ENCODE data around the gene EEF1A2. TPM values are rescaled to one million over a fixed set of nuclear protein-coding genes. Genes with fewer than 3 reads are reported as not detected.

The EEF1A2 gene
- total and polyA plus RNA-seq, 2 of the 4 experiments (the other 2 are of a cell fraction), result 1.3 to 4.6 TPM

DNA sequence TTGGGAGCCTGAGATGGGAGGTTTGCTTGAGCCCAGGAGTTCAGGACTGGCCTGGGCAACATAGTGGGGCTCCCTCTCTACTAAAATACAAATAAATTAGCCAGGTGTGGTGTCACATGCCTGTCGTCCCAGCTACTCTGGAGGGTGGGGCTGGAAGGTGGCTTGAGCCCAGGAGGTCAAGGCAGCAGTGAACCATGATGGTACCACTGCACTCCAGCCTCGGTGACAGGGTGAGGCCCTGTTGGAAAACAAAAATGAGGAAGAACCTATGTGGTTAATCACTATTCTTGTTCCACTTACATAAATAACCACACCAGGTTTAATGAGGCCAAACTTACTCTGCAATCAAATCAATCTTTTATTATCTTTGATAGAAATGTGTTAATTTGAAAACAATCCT, 27.1 kb upstream of the EEF1A2 start:
- POLR2A ChIA-PET (ENCODE audit: unreplicated experiment), result no interaction called here
- no CpG with 5 or more reads among the region's 2 CpGs for WGBS, 2 experiments (ENCODE audit: extremely low coverage in 2 of 2, insufficient read length in 1 of 2)
- peaks cover 9% of the 10 kb centered on the region for H3K4me1 ChIP-seq (ENCODE audit: control insufficient read depth, insufficient read depth, low read length)
- no peaks in the 10 kb centered on the region for H3K27me3 ChIP-seq (ENCODE audit: control insufficient read depth, insufficient read depth, low read length)
- H3K4ac ChIP-seq (ENCODE audit: low read depth, low read length), result no peak overlapping the region
- H3K9ac ChIP-seq (ENCODE audit: low read depth, low read length), result no peak overlapping the region
- peaks cover 29% of the 10 kb centered on the region for H4K20me1 ChIP-seq (ENCODE audit: insufficient read depth, low read length)
- no peaks in the 10 kb centered on the region for H3K9me3 ChIP-seq (ENCODE audit: control insufficient read depth, insufficient read depth, low read length)
- no peak overlapping the region for H3K14ac ChIP-seq (replicated peaks; ENCODE audit: low read depth, low read length)
- H2BK120ac ChIP-seq (ENCODE audit: low read depth, low read length), result no peak overlapping the region
- in situ Hi-C loops (cut with MboI; ENCODE audit: low sequenced_read_pairs), result no loop called here
- no peak overlapping the region for H2BK20ac ChIP-seq (ENCODE audit: low read depth, low read length)
- no peak for ATAC-seq (ENCODE audit: low read depth)
- dilution Hi-C loops (cut with HindIII; ENCODE audit: low sequenced_read_pairs, unreplicated experiment), result no loop called here
- no peak for DNase-seq
- BruUV-seq (replicated peaks), result no TSS peak
- H3K36me3 ChIP-seq (ENCODE audit: control insufficient read depth, insufficient read depth, low read length), result peaks cover 22% of the 10 kb centered on the region
- no peak overlapping the region for H3K4me3 ChIP-seq (ENCODE audit: insufficient read depth, low read depth, low read length)
- H2AK5ac ChIP-seq (ENCODE audit: low read depth, low read length), result no peak overlapping the region
- H3K23ac ChIP-seq (ENCODE audit: low read depth, low read length), result no peak overlapping the region
- intact Hi-C loops (cut with micrococcal nuclease), result no loop called here
- H3K4me2 ChIP-seq (ENCODE audit: low read depth, low read length), result no peak overlapping the region
- peaks cover 4% of the 10 kb centered on the region; the same call in 1 of the 2 replicates for H3K9me1 ChIP-seq (ENCODE audit: insufficient read depth, low read length)
- no peak for TF ChIP-seq RCOR1 (IDR thresholded peaks at IDR 0.05; ENCODE audit: insufficient replicate concordance, low read length)
- TF ChIP-seq POLR2A (IDR thresholded peaks at IDR 0.05; ENCODE audit: low read depth, low read length), result no peak
- TF ChIP-seq FOS (IDR thresholded peaks at IDR 0.05; ENCODE audit: low read depth, low read length), result no peak
- TF ChIP-seq MAZ (IDR thresholded peaks at IDR 0.05; ENCODE audit: borderline replicate concordance, low read depth, low read length), result no peak
- TF ChIP-seq BHLHE40 (IDR thresholded peaks at IDR 0.05; ENCODE audit: low read depth, low read length), result no peak
- TF ChIP-seq MXI1 (IDR thresholded peaks at IDR 0.05; ENCODE audit: borderline replicate concordance, low read depth, low read length), result no peak
- TF ChIP-seq, protein P1, sequence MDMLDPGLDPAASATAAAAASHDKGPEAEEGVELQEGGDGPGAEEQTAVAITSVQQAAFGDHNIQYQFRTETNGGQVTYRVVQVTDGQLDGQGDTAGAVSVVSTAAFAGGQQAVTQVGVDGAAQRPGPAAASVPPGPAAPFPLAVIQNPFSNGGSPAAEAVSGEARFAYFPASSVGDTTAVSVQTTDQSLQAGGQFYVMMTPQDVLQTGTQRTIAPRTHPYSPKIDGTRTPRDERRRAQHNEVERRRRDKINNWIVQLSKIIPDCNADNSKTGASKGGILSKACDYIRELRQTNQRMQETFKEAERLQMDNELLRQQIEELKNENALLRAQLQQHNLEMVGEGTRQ (IDR thresholded peaks at IDR 0.05; ENCODE audit: low read depth, low read length), result no peak
- TF ChIP-seq NFE2L2 (IDR thresholded peaks at IDR 0.05; ENCODE audit: low read depth, low read length), result no peak
- no peak for TF ChIP-seq CTCF (conservative IDR thresholded peaks at IDR 0.05; ENCODE audit: low read depth, low read length)
- no peak for TF ChIP-seq CHD1 (IDR thresholded peaks at IDR 0.05; ENCODE audit: low read depth, low read length)
- TF ChIP-seq ELK1 (IDR thresholded peaks at IDR 0.05; ENCODE audit: borderline replicate concordance, low read depth, low read length), result no peak
- TF ChIP-seq RAD21 (IDR thresholded peaks at IDR 0.05; ENCODE audit: low read length), result no peak
- TF ChIP-seq CEBPB (IDR thresholded peaks at IDR 0.05; ENCODE audit: low read depth, low read length), result no peak
- TF ChIP-seq MAFK (IDR thresholded peaks at IDR 0.05; ENCODE audit: low read depth, low read length), result no peak
- TF ChIP-seq SMC3 (IDR thresholded peaks at IDR 0.05; ENCODE audit: low read depth, low read length), result no peak
- no peak overlapping the region for H3K27ac ChIP-seq (ENCODE audit: insufficient read depth, low read length)
- H3K18ac ChIP-seq (ENCODE audit: low read depth, low read length), result no peak overlapping the region
- H2BK5ac ChIP-seq (ENCODE audit: low read depth, low read length, poor library complexity, severe bottlenecking), result no peak overlapping the region
- H2AK9ac ChIP-seq (replicated peaks; ENCODE audit: low read depth, low read length, poor library complexity), result no peak overlapping the region
- H4K8ac ChIP-seq (ENCODE audit: low read depth in 2 of 2, low read length in 2 of 2), result no peak overlapping the region
- no peak overlapping the region for H4K91ac ChIP-seq (ENCODE audit: insufficient read depth, low read depth, low read length)
- CTCF ChIA-PET, result no interaction called here
- no peak overlapping the region for H2BK15ac ChIP-seq (ENCODE audit: low read depth, low read length)
- H3K56ac ChIP-seq (ENCODE audit: extremely low read depth, insufficient read depth, low read length), result no peak overlapping the region
- H3K79me1 ChIP-seq (ENCODE audit: low read depth in 1 of 2, low read length in 2 of 2), result peaks cover 15 to 29% of the 10 kb centered on the region in 2 experiments
- no peak overlapping the region for H2AFZ ChIP-seq (replicated peaks; ENCODE audit: low read length, poor library complexity)
- no peak overlapping the region for H4K5ac ChIP-seq (ENCODE audit: low read depth, low read length)

Measured in IMR-90 (cell line).